ENCODE measurements around the gene PSMB3.

DNA sequence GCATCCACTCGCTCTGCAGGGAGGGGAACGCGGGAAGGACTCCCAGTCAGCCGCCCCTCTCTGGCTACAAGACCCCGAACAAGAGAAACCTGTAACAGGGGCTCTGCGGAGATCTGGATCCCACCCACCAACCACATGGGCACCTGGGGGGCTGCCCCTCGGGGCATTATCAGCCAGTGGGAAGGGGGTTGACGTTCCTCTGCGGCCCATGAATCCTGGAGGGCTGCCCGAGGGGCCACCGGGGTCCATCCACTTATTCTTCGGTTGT is 2.6 kb upstream of the PSMB3 start:
- no peak for TF ChIP-seq ZNF512 (CRISPR knock-in tag; IDR thresholded peaks at IDR 0.05; ENCODE audit: borderline replicate concordance)
- TF ChIP-seq TEAD4 (CRISPR knock-in tag; IDR thresholded peaks at IDR 0.05) = no peak
- TF ChIP-seq CTCF (IDR thresholded peaks at IDR 0.05) = no peak
- no peak for TF ChIP-seq MLX (CRISPR knock-in tag; IDR thresholded peaks at IDR 0.05)
- TF ChIP-seq, protein P1, sequence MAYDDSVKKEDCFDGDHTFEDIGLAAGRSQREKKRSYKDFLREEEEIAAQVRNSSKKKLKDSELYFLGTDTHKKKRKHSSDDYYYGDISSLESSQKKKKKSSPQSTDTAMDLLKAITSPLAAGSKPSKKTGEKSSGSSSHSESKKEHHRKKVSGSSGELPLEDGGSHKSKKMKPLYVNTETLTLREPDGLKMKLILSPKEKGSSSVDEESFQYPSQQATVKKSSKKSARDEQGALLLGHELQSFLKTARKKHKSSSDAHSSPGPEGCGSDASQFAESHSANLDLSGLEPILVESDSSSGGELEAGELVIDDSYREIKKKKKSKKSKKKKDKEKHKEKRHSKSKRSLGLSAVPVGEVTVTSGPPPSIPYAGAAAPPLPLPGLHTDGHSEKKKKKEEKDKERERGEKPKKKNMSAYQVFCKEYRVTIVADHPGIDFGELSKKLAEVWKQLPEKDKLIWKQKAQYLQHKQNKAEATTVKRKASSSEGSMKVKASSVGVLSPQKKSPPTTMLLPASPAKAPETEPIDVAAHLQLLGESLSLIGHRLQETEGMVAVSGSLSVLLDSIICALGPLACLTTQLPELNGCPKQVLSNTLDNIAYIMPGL (CRISPR knock-in tag; IDR thresholded peaks at IDR 0.05) = no peak
- TF ChIP-seq, protein P2, sequence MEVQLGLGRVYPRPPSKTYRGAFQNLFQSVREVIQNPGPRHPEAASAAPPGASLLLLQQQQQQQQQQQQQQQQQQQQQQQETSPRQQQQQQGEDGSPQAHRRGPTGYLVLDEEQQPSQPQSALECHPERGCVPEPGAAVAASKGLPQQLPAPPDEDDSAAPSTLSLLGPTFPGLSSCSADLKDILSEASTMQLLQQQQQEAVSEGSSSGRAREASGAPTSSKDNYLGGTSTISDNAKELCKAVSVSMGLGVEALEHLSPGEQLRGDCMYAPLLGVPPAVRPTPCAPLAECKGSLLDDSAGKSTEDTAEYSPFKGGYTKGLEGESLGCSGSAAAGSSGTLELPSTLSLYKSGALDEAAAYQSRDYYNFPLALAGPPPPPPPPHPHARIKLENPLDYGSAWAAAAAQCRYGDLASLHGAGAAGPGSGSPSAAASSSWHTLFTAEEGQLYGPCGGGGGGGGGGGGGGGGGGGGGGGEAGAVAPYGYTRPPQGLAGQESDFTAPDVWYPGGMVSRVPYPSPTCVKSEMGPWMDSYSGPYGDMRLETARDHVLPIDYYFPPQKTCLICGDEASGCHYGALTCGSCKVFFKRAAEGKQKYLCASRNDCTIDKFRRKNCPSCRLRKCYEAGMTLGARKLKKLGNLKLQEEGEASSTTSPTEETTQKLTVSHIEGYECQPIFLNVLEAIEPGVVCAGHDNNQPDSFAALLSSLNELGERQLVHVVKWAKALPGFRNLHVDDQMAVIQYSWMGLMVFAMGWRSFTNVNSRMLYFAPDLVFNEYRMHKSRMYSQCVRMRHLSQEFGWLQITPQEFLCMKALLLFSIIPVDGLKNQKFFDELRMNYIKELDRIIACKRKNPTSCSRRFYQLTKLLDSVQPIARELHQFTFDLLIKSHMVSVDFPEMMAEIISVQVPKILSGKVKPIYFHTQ (CRISPR knock-in tag; IDR thresholded peaks at IDR 0.05) = no peak
- no peak for TF ChIP-seq GABPB1 (CRISPR knock-in tag; IDR thresholded peaks at IDR 0.05)
- TF ChIP-seq TCF7 (CRISPR knock-in tag; IDR thresholded peaks at IDR 0.05; ENCODE audit: low read depth) = no peak

All from WTC11 (cell line).